ENCODE measurements around the gene TMEM269. TPM values are rescaled to one million over a fixed set of nuclear protein-coding genes. Genes with fewer than 3 reads are reported as not detected.

Gene TMEM269
- total RNA-seq, 3 donors from 2014 or later, result under 0.01 to 0.59 (median 0.16) TPM

DNA sequence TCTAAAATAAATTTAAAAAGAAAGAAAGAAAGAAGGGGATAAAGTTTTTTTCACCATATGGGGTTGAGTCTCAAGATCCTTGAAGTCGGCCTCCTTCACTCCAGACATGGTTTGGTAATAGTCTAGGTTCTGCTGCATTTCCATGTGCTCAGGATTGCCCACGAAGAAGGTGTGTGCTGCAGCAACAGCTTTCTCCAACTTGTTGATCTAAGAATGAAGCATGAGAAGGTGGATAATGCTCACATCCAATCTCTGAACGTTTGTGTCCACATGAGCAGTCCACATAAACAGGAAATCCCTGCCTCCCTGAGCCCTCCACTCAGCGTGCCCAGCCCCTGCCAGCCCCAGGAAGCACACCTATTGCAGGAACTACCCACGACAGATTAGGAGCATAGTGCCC is 22.5 kb upstream of the TMEM269 start:
- no peaks in the 10 kb centered on the region for H3K36me3 ChIP-seq
- H3K9me3 ChIP-seq, result no peaks in the 10 kb centered on the region
- intact Hi-C loops (cut with DNase I; ENCODE audit: low total_unique reads), result no loop called here
- DNase-seq (ENCODE audit: low spot score in 2 of 2), result no peak
- no peak for TF ChIP-seq POLR2AphosphoS5 (IDR thresholded peaks at IDR 0.05)
- TF ChIP-seq, protein P1, sequence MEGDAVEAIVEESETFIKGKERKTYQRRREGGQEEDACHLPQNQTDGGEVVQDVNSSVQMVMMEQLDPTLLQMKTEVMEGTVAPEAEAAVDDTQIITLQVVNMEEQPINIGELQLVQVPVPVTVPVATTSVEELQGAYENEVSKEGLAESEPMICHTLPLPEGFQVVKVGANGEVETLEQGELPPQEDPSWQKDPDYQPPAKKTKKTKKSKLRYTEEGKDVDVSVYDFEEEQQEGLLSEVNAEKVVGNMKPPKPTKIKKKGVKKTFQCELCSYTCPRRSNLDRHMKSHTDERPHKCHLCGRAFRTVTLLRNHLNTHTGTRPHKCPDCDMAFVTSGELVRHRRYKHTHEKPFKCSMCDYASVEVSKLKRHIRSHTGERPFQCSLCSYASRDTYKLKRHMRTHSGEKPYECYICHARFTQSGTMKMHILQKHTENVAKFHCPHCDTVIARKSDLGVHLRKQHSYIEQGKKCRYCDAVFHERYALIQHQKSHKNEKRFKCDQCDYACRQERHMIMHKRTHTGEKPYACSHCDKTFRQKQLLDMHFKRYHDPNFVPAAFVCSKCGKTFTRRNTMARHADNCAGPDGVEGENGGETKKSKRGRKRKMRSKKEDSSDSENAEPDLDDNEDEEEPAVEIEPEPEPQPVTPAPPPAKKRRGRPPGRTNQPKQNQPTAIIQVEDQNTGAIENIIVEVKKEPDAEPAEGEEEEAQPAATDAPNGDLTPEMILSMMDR (IDR thresholded peaks at IDR 0.05), result no peak
- no peak for TF ChIP-seq POLR2A (IDR thresholded peaks at IDR 0.05)
- peaks cover 0 to 5% of the 10 kb centered on the region in 2 donors for H3K4me1 ChIP-seq
- H3K27me3 ChIP-seq, result no peaks in the 10 kb centered on the region
- no peak overlapping the region for H3K4me3 ChIP-seq
- peak overlapping the region; percentile 28 to 45 for H3K27ac ChIP-seq

DNA sequence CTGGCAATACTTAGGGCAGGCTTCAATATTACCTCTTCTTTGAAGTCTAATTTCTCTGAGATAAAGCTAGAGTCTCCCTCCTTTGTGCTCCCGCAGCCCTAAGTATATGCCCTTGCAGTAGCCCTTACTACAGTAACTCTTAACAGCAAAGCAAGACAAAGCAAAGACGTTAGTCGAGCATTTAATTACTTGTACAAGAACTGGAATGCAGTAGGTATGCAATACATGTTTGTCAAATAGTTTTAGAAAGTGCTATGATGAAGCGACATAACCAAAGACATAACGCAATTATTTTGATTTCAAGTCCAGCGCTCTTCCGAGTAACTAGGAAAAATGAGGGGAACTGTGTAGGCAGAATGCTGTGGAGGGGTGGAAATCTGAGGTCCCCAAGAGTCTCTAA is 19.5 kb upstream of the TMEM269 start:
- Histone ChIP-seq H3K36me3 (no peaks in the 10 kb centered on the region), H3K27ac (peak overlapping the region; percentile 88 to 89), H3K27me3 (no peaks in the 10 kb centered on the region), H3K4me1 (peaks cover 5 to 7% of the 10 kb centered on the region in 2 donors), H3K4me3 (peak overlapping the region; percentile 70 to 98 (median 96)), H3K9me3 (no peaks in the 10 kb centered on the region)
- DNase-seq (ENCODE audit: low spot score in 2 of 2), result no peak
- TF ChIP-seq POLR2AphosphoS5 (IDR thresholded peaks at IDR 0.05) (no peak), POLR2A (IDR thresholded peaks at IDR 0.05) (no peak)
- TF ChIP-seq, protein P1 (IDR thresholded peaks at IDR 0.05), result no peak
- intact Hi-C loops (cut with DNase I; ENCODE audit: low total_unique reads), result no loop called here

DNA sequence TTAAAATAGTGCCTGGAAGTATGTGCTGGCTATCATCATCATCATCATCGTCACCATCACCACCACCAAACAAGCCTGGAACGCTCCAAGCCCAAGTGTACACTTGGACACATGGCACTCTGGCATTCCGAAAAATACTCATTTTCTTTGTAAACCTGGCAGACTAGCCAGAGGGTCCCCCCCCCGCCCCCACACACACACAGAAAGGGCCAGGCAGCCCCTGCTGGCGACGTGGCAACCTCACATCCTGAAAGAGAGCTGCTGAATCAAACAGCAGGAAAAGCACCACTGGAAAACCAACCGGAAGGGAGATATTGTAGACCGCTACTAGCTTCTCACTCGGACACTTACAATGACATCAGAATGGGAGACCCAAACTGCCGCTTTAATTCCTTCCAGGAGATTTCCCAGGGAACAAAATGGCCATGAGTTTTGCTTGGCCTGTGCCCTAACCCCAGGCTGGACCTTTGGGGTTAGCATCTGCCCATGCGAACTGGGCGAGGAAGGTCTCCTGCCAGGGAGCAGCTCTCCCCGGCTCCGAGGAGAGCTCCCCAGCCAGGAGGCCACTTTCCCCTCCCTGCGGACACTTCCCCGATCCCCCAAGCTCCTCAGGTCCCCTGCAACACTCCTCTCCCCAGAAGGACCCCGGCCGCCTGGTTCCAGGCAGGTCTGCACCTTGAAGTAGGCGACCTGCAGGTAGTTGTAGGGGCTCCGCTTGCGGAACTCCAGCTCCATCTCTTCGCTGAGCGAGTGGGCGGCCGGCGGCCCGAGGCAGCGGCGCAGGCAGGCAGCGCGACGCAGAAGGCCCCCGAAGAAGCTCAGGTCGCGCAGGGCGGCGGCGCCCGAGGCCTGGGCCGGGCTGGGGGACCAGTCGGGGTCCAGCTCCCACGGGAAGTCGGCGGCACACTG is 18.7 kb upstream of the TMEM269 start:
- Histone ChIP-seq H3K27me3 (no peaks in the 10 kb centered on the region), H3K27ac (peak overlapping the region; percentile 88 to 89), H3K4me3 (peak overlapping the region; percentile 70 to 98 (median 96)), H3K9me3 (no peaks in the 10 kb centered on the region), H3K4me1 (peaks cover 5 to 7% of the 10 kb centered on the region in 2 donors), H3K36me3 (no peaks in the 10 kb centered on the region)
- TF ChIP-seq, protein P1 (IDR thresholded peaks at IDR 0.05), result peak in 2 of 3 donors; percentile 41 to 42
- TF ChIP-seq POLR2AphosphoS5 (IDR thresholded peaks at IDR 0.05), result no peak
- intact Hi-C loops (cut with DNase I; ENCODE audit: low total_unique reads), result no loop called here
- no peak for DNase-seq (ENCODE audit: low spot score in 2 of 2)

DNA sequence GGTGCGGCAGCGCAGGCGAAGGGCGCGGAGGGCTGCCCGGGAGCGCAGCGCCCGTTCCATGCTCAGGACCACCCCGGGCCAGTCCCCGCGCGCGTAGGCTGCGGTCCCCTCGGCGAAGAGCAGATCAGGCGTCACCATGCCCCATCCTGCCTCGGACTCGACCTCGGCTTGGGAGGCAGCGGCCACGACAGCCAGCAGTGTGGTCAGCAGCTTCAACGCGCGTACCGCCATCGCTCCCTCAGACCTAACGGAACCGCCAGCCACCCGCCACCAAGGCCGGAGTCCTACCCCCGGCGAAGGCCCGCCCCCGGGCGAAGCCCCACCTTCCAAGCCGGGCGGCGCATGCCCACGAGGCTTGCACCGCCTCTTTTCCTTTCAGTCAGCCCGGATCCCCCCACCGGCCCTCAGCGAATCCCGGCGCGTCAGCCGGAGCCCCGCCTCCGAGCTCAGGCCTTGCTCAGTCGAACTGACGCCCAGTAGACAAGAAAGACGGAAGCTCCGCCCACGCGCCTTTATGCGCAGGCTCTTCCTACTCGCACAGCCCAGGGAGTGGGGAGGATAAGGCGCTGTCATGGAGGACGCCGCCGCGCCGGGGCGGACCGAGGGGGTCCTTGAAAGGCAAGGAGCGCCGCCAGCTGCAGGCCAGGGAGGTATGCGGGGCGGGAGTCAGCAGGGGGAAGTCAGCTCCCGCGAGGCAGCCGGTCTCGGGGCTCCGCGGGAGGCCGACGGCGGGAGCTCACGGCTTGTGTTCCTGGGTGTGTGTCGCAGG is 17.9 kb upstream of the TMEM269 start, which contains the start of the genes C1orf50 and P3H1:
C1orf50 (plus strand) TSS at position 509 of the 769 bp plus-strand sequence; CDS start at position 572, 63 bp downstream.
P3H1 (minus strand) TSS at position 288 of the 769 bp plus-strand sequence; CDS start at position 231, 57 bp downstream.
- no peaks in the 10 kb centered on the region for H3K36me3 ChIP-seq
- intact Hi-C loops (cut with DNase I; ENCODE audit: low total_unique reads), result no loop called here
- H3K9me3 ChIP-seq, result no peaks in the 10 kb centered on the region
- H3K4me1 ChIP-seq, result peaks cover 5 to 7% of the 10 kb centered on the region in 2 donors
- peak; percentile 99 to 100 for DNase-seq (ENCODE audit: low spot score in 2 of 2)
- TF ChIP-seq POLR2AphosphoS5 (IDR thresholded peaks at IDR 0.05) (peak; percentile 76 to 95 (median 82)), POLR2A (IDR thresholded peaks at IDR 0.05) (peak; percentile 90)
- TF ChIP-seq, protein P1 (IDR thresholded peaks at IDR 0.05), result peak in 1 of 3 donors; percentile 7
- no peaks in the 10 kb centered on the region for H3K27me3 ChIP-seq
- H3K4me3 ChIP-seq, result peak within 1 kb of the TSS; percentile 70 to 98 (median 96)
- peak within 1 kb of the TSS; percentile 88 to 93 for H3K27ac ChIP-seq

All from breast epithelium (tissue), 4 donors.